GM10248 (cell line): Measurements from ENCODE around the gene DOK1.

Experiments used
- CTCF ChIA-PET: fragments of 300-600 bp; sonication (Branson Sonifier 250); formaldehyde crosslinking; extraction: SDS; loops from one replicate; lab custom pipeline; 2021; ENCODE audit warnings: antibody characterized with exemption; lab: Yijun Ruan, JAX
- POLR2A ChIA-PET: fragments of 350-650 bp; sonication (Branson Sonifier 250); formaldehyde crosslinking; extraction: SDS; loops from one replicate; lab custom pipeline; 2020; ENCODE audit warnings: antibody characterized with exemption; lab: Yijun Ruan, JAX
- DNase-seq: peaks from one replicate; pipeline ENCODE4 v3.0.0; 2012; ENCODE audit errors: extremely low spot score
- TF ChIP-seq, protein P1 (sequence below): IDR thresholded peaks from 2 replicates; pipeline ENCODE4 v1.5.1; 2012; ENCODE audit warnings: mild to moderate bottlenecking, low read depth; ENCODE audit errors: extremely low read depth, missing control alignments, control extremely low read depth

DOK1 gene

GRCh38 chr2:74529357-74530238, 24.9 kb upstream of the DOK1 start, which contains the start of the genes AUP1 and HTRA2:
Gene AUP1 (minus strand): TSS chr2:74529706. CDS start chr2:74529629, 77 bp downstream.
Gene HTRA2 (plus strand): TSS chr2:74529933. CDS start chr2:74530007, 74 bp downstream.
- POLR2A ChIA-PET = interaction anchor here (0.6 to 2.3 kb wide), 6 partner anchors 10 to 417 kb away, joined by 3 to 12 read pairs (median 5); partner anchors contain the start of genes PCGF1 and WBP1
- CTCF ChIA-PET = interaction anchor here (1.0 to 9.3 kb wide), 12 partner anchors 9 to 71 kb away, joined by 3 to 76 read pairs (median 8); partner anchors contain the start of genes CCDC142, PCGF1, TTC31 and WBP1

DNA sequence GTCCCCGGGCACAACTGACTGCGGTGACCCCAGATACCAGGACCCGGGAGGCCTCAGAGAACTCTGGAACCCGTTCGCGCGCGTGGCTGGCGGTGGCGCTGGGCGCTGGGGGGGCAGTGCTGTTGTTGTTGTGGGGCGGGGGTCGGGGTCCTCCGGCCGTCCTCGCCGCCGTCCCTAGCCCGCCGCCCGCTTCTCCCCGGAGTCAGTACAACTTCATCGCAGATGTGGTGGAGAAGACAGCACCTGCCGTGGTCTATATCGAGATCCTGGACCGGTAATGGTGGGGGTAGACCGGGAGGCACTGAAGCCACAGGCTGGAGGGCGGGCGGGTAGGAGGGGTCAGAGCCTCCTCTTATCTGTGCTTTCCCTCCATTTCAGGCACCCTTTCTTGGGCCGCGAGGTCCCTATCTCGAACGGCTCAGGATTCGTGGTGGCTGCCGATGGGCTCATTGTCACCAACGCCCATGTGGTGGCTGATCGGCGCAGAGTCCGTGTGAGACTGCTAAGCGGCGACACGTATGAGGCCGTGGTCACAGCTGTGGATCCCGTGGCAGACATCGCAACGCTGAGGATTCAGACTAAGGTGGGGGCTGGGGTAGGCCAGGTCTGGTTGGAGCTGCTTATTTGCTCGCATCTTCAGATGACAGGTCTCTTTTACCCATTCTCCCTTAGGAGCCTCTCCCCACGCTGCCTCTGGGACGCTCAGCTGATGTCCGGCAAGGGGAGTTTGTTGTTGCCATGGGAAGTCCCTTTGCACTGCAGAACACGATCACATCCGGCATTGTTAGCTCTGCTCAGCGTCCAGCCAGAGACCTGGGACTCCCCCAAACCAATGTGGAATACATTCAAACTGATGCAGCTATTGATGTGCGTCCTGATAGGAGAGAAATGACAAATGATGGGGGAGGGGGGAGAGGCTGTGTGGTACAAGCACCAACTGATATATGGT, 24.0 kb upstream of the DOK1 start:
- ChIA-PET POLR2A (interaction anchor here (0.6 to 2.3 kb wide), 9 partner anchors 9 to 417 kb away, joined by 3 to 12 read pairs (median 5); partner anchors contain the start of genes PCGF1 and WBP1), CTCF (interaction anchor here (0.7 to 9.3 kb wide), 20 partner anchors 10 to 281 kb away, joined by 3 to 76 read pairs (median 6); partner anchors contain the start of genes CCDC142, PCGF1, TTC31 and WBP1)
- peak; percentile 82 for DNase-seq
- TF ChIP-seq, protein P1, sequence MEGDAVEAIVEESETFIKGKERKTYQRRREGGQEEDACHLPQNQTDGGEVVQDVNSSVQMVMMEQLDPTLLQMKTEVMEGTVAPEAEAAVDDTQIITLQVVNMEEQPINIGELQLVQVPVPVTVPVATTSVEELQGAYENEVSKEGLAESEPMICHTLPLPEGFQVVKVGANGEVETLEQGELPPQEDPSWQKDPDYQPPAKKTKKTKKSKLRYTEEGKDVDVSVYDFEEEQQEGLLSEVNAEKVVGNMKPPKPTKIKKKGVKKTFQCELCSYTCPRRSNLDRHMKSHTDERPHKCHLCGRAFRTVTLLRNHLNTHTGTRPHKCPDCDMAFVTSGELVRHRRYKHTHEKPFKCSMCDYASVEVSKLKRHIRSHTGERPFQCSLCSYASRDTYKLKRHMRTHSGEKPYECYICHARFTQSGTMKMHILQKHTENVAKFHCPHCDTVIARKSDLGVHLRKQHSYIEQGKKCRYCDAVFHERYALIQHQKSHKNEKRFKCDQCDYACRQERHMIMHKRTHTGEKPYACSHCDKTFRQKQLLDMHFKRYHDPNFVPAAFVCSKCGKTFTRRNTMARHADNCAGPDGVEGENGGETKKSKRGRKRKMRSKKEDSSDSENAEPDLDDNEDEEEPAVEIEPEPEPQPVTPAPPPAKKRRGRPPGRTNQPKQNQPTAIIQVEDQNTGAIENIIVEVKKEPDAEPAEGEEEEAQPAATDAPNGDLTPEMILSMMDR = no peak

More at GRCh38 chr2:74529357-74530238, 24.9 kb upstream of the DOK1 start, which contains the start of the genes AUP1 and HTRA2:
- DNase-seq = peak; percentile 98
- TF ChIP-seq, protein P1 = no peak

DNA sequence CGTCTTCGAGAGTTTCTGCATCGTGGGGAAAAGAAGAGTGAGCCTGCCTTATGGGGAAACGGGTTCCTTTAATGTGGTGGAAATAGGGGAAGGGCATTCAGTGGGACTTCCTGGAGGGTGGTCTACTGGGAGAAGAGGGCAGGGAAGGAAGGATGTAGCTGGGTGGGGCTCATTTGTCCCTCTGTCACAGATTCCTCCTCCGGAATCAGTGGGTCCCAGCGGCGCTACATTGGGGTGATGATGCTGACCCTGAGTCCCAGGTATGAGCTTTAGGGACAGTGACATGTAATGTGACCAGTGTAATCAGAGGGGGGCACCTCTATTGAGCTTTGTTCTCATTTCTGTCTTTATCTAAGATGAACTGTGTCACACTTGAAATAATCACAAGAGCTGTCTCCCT, 22.9 kb upstream of the DOK1 start:
- no peak for DNase-seq
- ChIA-PET POLR2A (interaction anchor here (1.2 kb wide), 1 partner anchor 31 kb away, joined by 3 read pairs; no protein-coding TSS in a partner anchor), CTCF (interaction anchor here (0.7 to 9.3 kb wide), 21 partner anchors 9 to 282 kb away, joined by 3 to 76 read pairs (median 6); partner anchors contain the start of genes CCDC142, MRPL53, PCGF1 and TTC31)
- TF ChIP-seq, protein P1 = no peak

DNA sequence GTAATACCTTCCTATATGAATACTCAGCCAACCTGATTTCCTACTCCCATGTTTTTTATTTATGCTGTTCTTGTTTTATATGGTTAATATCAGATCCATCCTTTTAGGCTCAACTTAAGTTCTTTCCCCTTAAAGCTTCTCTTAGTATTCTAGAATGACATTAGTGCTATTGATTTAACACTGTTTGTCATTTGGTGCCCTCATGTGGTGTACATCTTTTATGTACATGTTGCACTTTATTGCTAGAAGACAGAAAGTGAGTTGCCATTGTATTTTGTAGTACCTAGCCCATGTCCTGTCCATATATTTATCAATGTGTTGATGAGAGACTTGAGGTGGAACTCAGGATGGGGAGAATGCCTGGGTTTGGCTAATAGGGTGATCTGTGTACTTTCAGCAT, 22.3 kb upstream of the DOK1 start:
- TF ChIP-seq, protein P1 = peak; percentile 41
- DNase-seq = no peak
- CTCF ChIA-PET = interaction anchor here (0.9 to 9.3 kb wide), 19 partner anchors 8 to 282 kb away, joined by 3 to 76 read pairs (median 9); partner anchors contain the start of genes CCDC142, MRPL53, PCGF1 and TTC31
- POLR2A ChIA-PET = no interaction called here

DNA sequence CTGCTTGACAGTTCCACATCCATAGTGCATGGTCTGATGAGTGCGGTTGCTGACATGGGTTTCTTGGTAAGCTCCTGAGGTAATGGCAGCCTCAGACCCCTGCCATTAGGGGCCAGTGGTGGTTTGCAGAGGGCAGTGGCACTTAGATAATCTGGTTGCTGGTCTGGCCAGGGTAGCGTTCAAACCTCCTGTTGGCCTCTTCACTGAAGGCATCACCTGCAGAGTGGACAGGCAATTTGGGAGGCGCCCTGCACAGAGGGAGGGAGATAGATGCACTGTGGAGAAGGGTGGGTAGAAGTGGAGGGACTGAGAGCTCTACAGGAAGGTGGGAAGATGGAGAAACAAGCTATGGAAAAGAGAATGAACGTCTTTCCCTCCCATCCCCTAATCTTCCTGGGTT, 21.1 kb upstream of the DOK1 start:
- no peak for DNase-seq
- TF ChIP-seq, protein P1 = no peak
- ChIA-PET POLR2A (no interaction called here), CTCF (interaction anchor here (1.2 to 9.3 kb wide), 7 partner anchors 11 to 54 kb away, joined by 4 to 76 read pairs (median 16); partner anchors contain the start of genes CCDC142 and TTC31)
